Adrenal gland (tissue), 5 donors: Measurements from ENCODE around the gene ECT2L.

Experiments used
- POLR2A ChIP-seq, 2 donors: fragments of 450-650 bp; IDR thresholded peaks; one replicate each; pipeline ENCODE4 v1.6.1; 2017; ENCODE audit warnings: antibody characterized with exemption in 2 of 2, mild to moderate bottlenecking in 2 of 2, moderate library complexity in 1 of 2
- TF ChIP-seq, protein P1 (sequence below), 6 experiments: fragments of 450-650 bp in 4 of 6; fragments of 200-600 bp in 2 of 6; sonication (generic) in 1 of 6; IDR thresholded peaks; 1 replicate in 5 of 6; 2 replicates in 1 of 6; pipeline versions ENCODE4 v1.5.1 to v1.8.0; 2016 to 2021; ENCODE audit warnings: antibody characterized with exemption in 6 of 6, mild to moderate bottlenecking in 2 of 6, moderate library complexity in 1 of 6
- donor health status: DM: no; HTN: no; CAD: no.

- TF ChIP-seq, protein P1, sequence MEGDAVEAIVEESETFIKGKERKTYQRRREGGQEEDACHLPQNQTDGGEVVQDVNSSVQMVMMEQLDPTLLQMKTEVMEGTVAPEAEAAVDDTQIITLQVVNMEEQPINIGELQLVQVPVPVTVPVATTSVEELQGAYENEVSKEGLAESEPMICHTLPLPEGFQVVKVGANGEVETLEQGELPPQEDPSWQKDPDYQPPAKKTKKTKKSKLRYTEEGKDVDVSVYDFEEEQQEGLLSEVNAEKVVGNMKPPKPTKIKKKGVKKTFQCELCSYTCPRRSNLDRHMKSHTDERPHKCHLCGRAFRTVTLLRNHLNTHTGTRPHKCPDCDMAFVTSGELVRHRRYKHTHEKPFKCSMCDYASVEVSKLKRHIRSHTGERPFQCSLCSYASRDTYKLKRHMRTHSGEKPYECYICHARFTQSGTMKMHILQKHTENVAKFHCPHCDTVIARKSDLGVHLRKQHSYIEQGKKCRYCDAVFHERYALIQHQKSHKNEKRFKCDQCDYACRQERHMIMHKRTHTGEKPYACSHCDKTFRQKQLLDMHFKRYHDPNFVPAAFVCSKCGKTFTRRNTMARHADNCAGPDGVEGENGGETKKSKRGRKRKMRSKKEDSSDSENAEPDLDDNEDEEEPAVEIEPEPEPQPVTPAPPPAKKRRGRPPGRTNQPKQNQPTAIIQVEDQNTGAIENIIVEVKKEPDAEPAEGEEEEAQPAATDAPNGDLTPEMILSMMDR (IDR thresholded peaks at IDR 0.05), result no peak
- TF ChIP-seq POLR2A (IDR thresholded peaks at IDR 0.05), result no peak
Observed at GRCh38 chr6:138909975-138910374, 114.1 kb downstream of the ECT2L start.
